ENCODE results near the gene ACP4. TPM values are rescaled to one million over a fixed set of nuclear protein-coding genes. Genes with fewer than 3 reads are reported as not detected.
"Not testable (repeated sequence)": the region's sequence is repeated elsewhere in the genome, so short reads cannot be mapped to it uniquely, and the experiment has no call there.

The ACP4 gene
- total RNA-seq, 2 donors from 2014 or later, result not detected

DNA sequence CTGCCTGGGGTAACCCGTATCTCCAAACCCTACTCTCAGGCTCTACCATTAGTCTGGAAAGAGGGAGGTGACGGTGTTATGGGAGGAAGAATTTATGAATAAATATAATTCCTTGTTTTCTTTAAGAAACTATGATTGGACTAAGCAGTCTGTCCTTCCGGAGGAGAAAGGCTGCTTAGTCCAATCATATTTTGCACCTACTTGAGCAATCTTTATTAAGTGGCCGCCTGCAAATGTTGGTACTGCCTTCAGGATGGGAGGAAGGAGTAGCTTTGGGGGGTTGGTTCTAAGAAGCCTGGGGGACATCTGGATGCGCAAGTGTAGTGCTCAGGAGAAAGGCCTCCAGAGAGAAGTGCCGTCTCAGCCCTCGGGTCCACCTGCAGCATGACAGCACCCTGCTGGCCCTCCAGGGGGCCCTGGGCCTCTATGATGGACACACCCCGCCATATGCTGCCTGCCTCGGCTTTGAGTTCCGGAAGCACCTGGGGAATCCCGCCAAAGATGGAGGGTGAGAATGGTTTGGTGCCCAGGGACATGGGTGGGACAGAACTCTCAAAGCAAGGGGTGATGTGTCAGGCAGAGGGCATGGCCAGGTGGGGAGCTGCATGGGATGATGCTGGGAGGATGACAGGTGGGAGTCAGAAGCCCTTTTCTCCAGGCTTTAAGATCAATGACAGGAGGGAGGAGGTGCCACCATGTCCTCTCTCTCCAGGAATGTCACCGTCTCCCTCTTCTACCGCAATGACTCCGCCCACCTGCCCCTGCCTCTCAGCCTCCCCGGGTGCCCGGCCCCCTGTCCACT is 4.1 kb downstream of the ACP4 start:
- intact Hi-C loops (cut with DNase I), result no loop called here
- DNase-seq (no peak), ATAC-seq (peak in 1 of 2 donors; percentile 6)

- no peak for DNase-seq
Measured at GRCh38 chr19:50794876-50795663, 4.9 kb downstream of the ACP4 start.

DNA sequence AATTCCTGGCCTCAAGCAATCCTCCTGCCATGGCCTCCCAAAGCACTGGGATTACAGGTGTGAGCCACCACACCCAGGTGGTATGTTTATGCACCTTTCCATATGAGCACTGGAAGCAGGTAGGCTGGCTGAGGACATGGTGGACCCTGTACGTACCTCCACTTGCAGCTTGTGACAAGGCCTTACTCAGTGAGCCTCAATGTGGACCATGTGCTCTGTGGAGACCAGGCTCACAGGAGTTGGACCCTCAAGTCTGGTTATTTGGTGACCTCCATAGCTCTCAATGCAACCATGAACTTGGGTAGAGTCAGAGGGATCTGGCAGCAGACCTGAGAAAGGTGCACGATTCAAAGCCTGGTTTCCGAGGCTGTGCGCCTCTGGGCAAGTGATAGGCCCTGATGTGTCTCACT is 5.5 kb downstream of the ACP4 start:
- intact Hi-C loops (cut with DNase I), result no loop called here
- no peak for ATAC-seq
- no peak for DNase-seq

More at GRCh38 chr19:50794876-50795663, 4.9 kb downstream of the ACP4 start:
- intact Hi-C loops (cut with DNase I), result no loop called here
- ATAC-seq, result peak in 1 of 2 donors; percentile 4

DNA sequence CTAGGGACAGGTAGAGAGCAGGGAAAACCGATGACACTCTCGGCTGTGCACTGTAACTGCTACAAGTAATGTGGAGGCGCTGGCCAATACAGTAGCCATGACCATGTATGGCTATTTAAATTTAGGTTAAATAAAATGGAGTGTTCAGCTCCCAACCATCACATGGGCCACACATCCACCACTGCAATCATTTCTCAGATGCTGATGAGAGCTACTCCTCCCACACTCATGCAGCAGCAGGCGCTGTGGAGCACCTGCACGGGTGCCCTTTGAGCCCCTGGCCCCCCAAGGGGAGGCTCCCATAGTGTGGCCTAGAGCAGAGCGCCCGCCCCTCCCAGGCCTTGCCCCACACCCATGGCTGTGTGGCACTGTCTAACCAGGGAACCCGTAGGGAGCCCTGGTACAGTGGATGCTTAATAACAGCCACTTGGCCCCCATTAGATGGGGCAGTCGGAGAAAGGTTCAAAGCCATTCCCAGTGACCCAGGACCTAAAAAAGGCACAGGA is 6.0 kb downstream of the ACP4 start:
- ATAC-seq (no peak), DNase-seq (no peak)
- intact Hi-C loops (cut with DNase I), result no loop called here

- DNase-seq (no peak), ATAC-seq (no peak)
- intact Hi-C loops (cut with DNase I), result no loop called here
Measured at GRCh38 chr19:50796634-50797428, 6.6 kb downstream of the ACP4 start.

GRCh38 chr19:50797429-50797780 is 7.2 kb downstream of the ACP4 start:
- ATAC-seq (no peak), DNase-seq (no peak)
- intact Hi-C loops (cut with DNase I), result no loop called here

GRCh38 chr19:50797781-50798658 is 7.8 kb downstream of the ACP4 start:
- intact Hi-C loops (cut with DNase I), result no loop called here
- ATAC-seq (no peak), DNase-seq (no peak)

GRCh38 chr19:50798659-50799546 is 8.7 kb downstream of the ACP4 start:
- intact Hi-C loops (cut with DNase I), result no loop called here
- ATAC-seq (no peak), DNase-seq (no peak)

DNA sequence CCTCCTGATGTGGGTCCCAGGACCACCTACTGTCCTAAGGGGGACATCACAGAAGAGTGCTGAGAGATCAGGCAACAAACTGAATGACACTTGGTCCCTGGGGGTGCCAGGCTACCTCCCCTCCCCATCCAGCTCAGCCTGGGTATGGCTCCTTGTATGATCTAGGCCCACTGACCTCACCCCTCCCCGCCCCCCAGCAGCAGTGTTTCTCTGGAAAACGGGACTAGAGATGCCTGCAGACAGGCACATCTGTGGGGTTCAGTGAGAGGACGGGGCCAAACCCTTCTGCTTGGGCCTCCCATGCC is 9.3 kb downstream of the ACP4 start:
- ATAC-seq (no peak), DNase-seq (no peak)
- intact Hi-C loops (cut with DNase I), result no loop called here

GRCh38 chr19:50801107-50801506 is 10.9 kb downstream of the ACP4 start:
- intact Hi-C loops (cut with DNase I), result no loop called here
- DNase-seq (no peak), ATAC-seq (no peak)

- DNase-seq, result no peak
- peak; percentile 10 to 19 for ATAC-seq
- intact Hi-C loops (cut with DNase I), result no loop called here
Measured at GRCh38 chr19:50803633-50804419, 13.6 kb downstream of the ACP4 start.

DNA sequence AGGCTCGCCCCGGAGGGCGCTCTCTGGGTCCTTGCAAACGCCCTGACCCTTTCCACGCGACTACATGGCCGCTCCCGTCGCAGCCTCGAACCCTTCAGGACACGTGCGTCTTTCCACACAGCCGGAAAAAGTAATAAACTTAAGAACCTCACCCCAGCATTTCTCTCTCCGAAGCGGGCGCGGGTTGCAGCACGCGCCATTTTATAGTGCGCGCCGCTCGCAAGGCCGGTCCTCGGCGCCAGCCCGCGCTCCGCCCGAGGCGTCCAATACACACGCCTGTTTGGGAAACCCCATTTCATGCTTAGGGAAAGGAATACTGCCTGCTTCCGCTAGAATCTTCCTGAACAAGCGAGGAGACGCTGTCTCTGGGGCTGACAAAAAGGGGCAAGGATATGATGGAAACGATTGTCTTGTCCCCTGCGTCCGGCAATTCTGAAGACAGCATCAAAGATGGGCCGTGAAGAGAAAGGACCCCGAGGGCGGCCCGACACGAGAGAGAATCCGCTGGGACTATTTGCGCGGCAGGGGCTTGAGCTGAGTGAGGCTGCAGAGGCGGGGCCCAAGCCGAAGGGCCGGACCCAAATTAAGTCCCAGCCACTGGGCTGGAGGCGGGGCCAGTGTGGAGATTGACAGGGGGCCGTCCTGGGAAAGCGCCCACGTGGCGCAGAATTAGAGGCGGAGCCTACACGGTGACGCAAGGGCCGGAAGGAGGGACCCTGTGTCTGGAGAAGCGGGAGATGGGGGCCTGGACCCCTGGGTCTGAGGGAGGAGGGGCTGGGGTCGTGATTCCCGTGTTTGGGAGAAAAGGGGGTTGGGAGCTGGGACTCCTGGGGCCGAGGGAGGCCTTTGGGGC is 14.4 kb downstream of the ACP4 start:
- intact Hi-C loops (cut with DNase I), result no loop called here
- peak; percentile 99 to 100 for ATAC-seq
- DNase-seq, result peak; percentile 99

DNA sequence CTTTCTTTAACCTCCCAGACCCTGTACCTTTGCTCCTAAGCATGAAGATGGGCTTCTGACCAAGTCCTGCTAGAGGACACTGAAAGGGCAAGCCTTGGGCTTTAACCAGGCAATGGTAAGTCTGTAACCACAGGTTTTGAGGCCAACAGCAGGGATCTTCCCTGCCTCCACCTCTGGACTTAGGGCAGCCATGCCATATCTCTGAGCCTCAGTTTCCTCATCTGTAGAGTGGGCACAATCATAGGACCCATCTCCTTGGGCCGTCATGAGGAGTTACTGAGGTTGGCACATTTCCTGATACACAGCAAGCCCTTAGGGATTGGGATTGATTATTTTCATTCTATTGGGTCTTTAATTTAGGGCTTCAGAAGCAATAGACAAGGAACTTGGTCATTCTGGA is 18.6 kb downstream of the ACP4 start:
- intact Hi-C loops (cut with DNase I), result no loop called here
- DNase-seq, result no peak
- no peak for ATAC-seq

- intact Hi-C loops (cut with DNase I); DNase-seq; ATAC-seq: not testable (repeated sequence)
Measured at GRCh38 chr19:50811622-50812238, 21.5 kb downstream of the ACP4 start.

GRCh38 chr19:50812474-50812873 is 22.3 kb downstream of the ACP4 start:
- intact Hi-C loops (cut with DNase I), result no loop called here
- no peak for ATAC-seq
- DNase-seq, result no peak

- DNase-seq, result no peak
- no peak for ATAC-seq
- intact Hi-C loops (cut with DNase I), result no loop called here
Measured at GRCh38 chr19:50814883-50815282, 24.7 kb downstream of the ACP4 start.

Data from left cardiac atrium (tissue), 4 donors.